RPMI7951 (cell line): ENCODE results near the gene CENPV. TPM values are rescaled to one million over a fixed set of nuclear protein-coding genes. Genes with fewer than 3 reads are reported as not detected.
A peak's percentile ranks its signal among the peaks of the same experiment; 100 is the strongest.
"Not testable (repeated sequence)": the region's sequence is repeated elsewhere in the genome, so short reads cannot be mapped to it uniquely, and the experiment has no call there.

Experiments used
- DNase-seq: peaks from one replicate; pipeline ENCODE4 v3.0.0-alpha.2; 2012; ENCODE audit warnings: low read depth
- total RNA-seq: library from RNA; depleted of rRNA; stranded (reverse); fragments of >200 nt; shearing (Covaris generic); gene quantifications from 2 replicates; pipeline ENCODE4 v1.2.3, GENCODE V29; 2014; rRNA removed

Gene CENPV
- total RNA-seq, 1 experiment from 2014 or later = 6.5 TPM

GRCh38 chr17:16313139-16314090 is 39.9 kb downstream of the CENPV start:
- DNase-seq = no peak

- not testable (repeated sequence) for DNase-seq
These were observed 41.2 kb downstream of the CENPV start for GRCh38 chr17:16312061-16312460.

- DNase-seq = no peak
These were observed 47.1 kb downstream of the CENPV start for GRCh38 chr17:16306211-16306610.

GRCh38 chr17:16304830-16305229 is 48.4 kb downstream of the CENPV start:
- peak; percentile 15 for DNase-seq

- DNase-seq = no peak
These were observed 50.4 kb downstream of the CENPV start for GRCh38 chr17:16302856-16303255.

GRCh38 chr17:16301963-16302855 is 51.1 kb downstream of the CENPV start:
- DNase-seq = no peak

- no peak for DNase-seq
These were observed 52.7 kb downstream of the CENPV start for GRCh38 chr17:16300554-16300953.

- DNase-seq = no peak
These were observed 55.1 kb downstream of the CENPV start for GRCh38 chr17:16298140-16298662.

GRCh38 chr17:16297367-16298139 is 55.7 kb downstream of the CENPV start:
- no peak for DNase-seq

GRCh38 chr17:16296072-16296471 is 57.2 kb downstream of the CENPV start:
- DNase-seq = not testable (repeated sequence)

GRCh38 chr17:16294560-16294959 is 58.7 kb downstream of the CENPV start:
- no peak for DNase-seq

- DNase-seq = no peak
These were observed 59.3 kb downstream of the CENPV start for GRCh38 chr17:16293931-16294330.

Other genes with a start within 250 kb of the CENPV start
- 54.2 and 55.0 TPM in 2 replicates for gene NCOR1, start 137.9 kb downstream of the CENPV start, total RNA-seq
- gene PIGL, start 136.3 kb downstream of the CENPV start, total RNA-seq = 11.5 and 12.0 TPM in 2 replicates
- 2,073 and 2,186 TPM in 2 replicates for gene UBB, start 27.6 kb upstream of the CENPV start, total RNA-seq
- 123 and 130 TPM in 2 replicates for gene TRPV2, start 62.1 kb upstream of the CENPV start, total RNA-seq
- 2.7 and 3.2 TPM in 2 replicates for gene LRRC75A, start 138.7 kb upstream of the CENPV start, total RNA-seq
- gene ZNF287, start 215.7 kb upstream of the CENPV start, total RNA-seq = 4.7 and 5.2 TPM in 2 replicates